Panc1 (cell line): ENCODE measurements around the gene CHCHD6. TPM values are rescaled to one million over a fixed set of nuclear protein-coding genes. Genes with fewer than 3 reads are reported as not detected.

Source experiments
- ATAC-seq: fragments of 200-7000 bp; cut with Tn5 transposase; 2 replicates; pipeline ENCODE4 v1.9.1; 2020; ENCODE audit warnings: mild to moderate bottlenecking, moderate library complexity
- BruUV-seq: library from RNA; stranded (reverse); fragments of 400-500 nt; replicated peaks from 2 replicates; lab custom pipeline; 2021; lab: Mats Ljungman, UMichigan
- CTCF ChIA-PET: fragments of 300-600 bp; sonication (Branson Sonifier 250); formaldehyde crosslinking; loops from one replicate; lab custom pipeline; 2022; ENCODE audit warnings: antibody characterized with exemption; lab: Charles Lee
- POLR2A ChIA-PET: fragments of 300-600 bp; sonication (Branson Sonifier 250); formaldehyde crosslinking; loops from one replicate; lab custom pipeline; 2022; ENCODE audit warnings: antibody characterized with exemption; lab: Charles Lee
- DNase-seq: peaks from one replicate; pipeline ENCODE4 v3.0.0-alpha.2; 2010; ENCODE audit warnings: low read depth, low spot score
- H3K27ac ChIP-seq: 2 replicates; pipeline ENCODE4 v1.5.1; 2011; ENCODE audit warnings: mild to moderate bottlenecking, low read length, inconsistent platforms
- H3K27me3 ChIP-seq: fragments of 200-500 bp; sonication (Bioruptor generic); 2 replicates; pipeline ENCODE4 v1.6.0; 2014; ENCODE audit warnings: low read length, inconsistent platforms; ENCODE audit not compliant: control insufficient read depth, insufficient read depth
- H3K36me3 ChIP-seq: fragments of 200-500 bp; sonication (Bioruptor generic); 2 replicates; pipeline ENCODE4 v1.5.1; 2014; ENCODE audit warnings: inconsistent platforms, mild to moderate bottlenecking, low read length, moderate library complexity; ENCODE audit not compliant: control insufficient read depth, insufficient read depth
- H3K4me1 ChIP-seq: 2 replicates; pipeline ENCODE4 v1.5.1; 2011; ENCODE audit warnings: inconsistent platforms, mild to moderate bottlenecking, low read length, moderate library complexity; ENCODE audit not compliant: control insufficient read depth, insufficient read depth
- H3K4me3 ChIP-seq, 2 experiments: 2 replicates each; pipeline ENCODE4 v1.5.1; 2011 to 2012; ENCODE audit warnings: low read depth in 2 of 2, low read length in 2 of 2, mild to moderate bottlenecking in 2 of 2, inconsistent platforms in 1 of 2, moderate library complexity in 1 of 2
- H3K9me3 ChIP-seq: fragments of 200-500 bp; sonication (Bioruptor generic); 2 replicates; pipeline ENCODE4 v1.5.1; 2014; ENCODE audit warnings: low read depth, mild to moderate bottlenecking, inconsistent platforms, low read length, moderate library complexity; ENCODE audit not compliant: control insufficient read depth, insufficient read depth
- POLR2AphosphoS5 ChIP-seq: IDR thresholded peaks from 2 replicates; pipeline ENCODE4 v1.6.1; 2012; ENCODE audit warnings: mild to moderate bottlenecking, low read depth, low read length, moderate library complexity
- SIN3A ChIP-seq: IDR thresholded peaks from 2 replicates; pipeline ENCODE4 v1.6.1; 2012; ENCODE audit warnings: low read depth, mild to moderate bottlenecking, low read length, moderate library complexity, borderline replicate concordance; ENCODE audit not compliant: insufficient read depth
- TCF7L2 ChIP-seq: IDR thresholded peaks from 2 replicates; pipeline ENCODE4 v1.6.1; 2011; ENCODE audit warnings: mild to moderate bottlenecking, low read depth, low read length, inconsistent platforms
- in situ Hi-C: cut with HindIII; loops from 2 replicates; pipeline ENCODE4 v1.10.0; 2016; ENCODE audit warnings: low sequenced_read_pairs, low pct_unique_long_range_greater_than_20kb
- intact Hi-C: fragments of 100-400 bp; cut with micrococcal nuclease; formaldehyde crosslinking; loops from one replicate; pipeline ENCODE4 v1.10.0; 2022; ENCODE audit not compliant: unreplicated experiment
- total RNA-seq: library from RNA; stranded (reverse); gene quantifications from one replicate; pipeline ENCODE4 v1.2.1, GENCODE V29; 2021; ENCODE audit not compliant: unreplicated experiment
- TF ChIP-seq, protein P1 (sequence below): fragments of 450-650 bp; IDR thresholded peaks from 2 replicates; pipeline ENCODE4 v1.5.1; 2017; ENCODE audit warnings: mild to moderate bottlenecking
- TF ChIP-seq, protein P2 (sequence below), 2 experiments: IDR thresholded peaks; 2 replicates each; pipeline ENCODE4 v1.6.1; 2011 to 2012; ENCODE audit warnings: low read depth in 2 of 2, control low read depth in 1 of 2, low read length in 1 of 2, mild to moderate bottlenecking in 1 of 2, moderate library complexity in 1 of 2; ENCODE audit not compliant: insufficient read depth in 1 of 2

CHCHD6 gene
- total RNA-seq, 1 experiment from 2014 or later: 31.5 TPM

DNA sequence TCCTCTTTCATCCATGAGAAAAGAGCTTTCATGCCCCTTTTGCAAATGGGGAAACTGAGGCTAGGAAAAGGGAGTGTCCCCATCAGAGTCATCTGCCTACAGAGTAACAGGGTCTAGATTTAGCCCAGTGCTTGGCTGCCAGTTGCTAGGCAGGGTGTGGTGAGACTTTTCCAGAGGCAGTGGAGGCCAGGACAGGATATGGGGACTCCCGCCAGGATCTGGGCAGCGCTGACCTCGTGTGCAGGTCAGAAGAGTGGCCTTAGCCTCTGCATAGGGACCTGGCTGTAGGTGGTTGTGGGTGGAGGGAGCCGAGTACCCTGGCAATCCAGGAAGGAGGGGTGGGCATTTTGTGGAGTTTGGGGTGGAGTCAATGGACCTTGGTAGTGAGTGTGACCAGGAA is 283.1 kb downstream of the CHCHD6 start:
- Histone ChIP-seq H3K9me3 (no peaks in the 10 kb centered on the region), H3K4me3 (no peak overlapping the region), H3K27me3 (no peaks in the 10 kb centered on the region), H3K36me3 (no peaks in the 10 kb centered on the region), H3K27ac (no peak overlapping the region), H3K4me1 (peaks cover 29% of the 10 kb centered on the region)
- in situ Hi-C loops (no loop called here), intact Hi-C loops (no loop called here)
- no peak for DNase-seq
- POLR2A ChIA-PET: no interaction called here
- no TSS peak for BruUV-seq
- no peak for TF ChIP-seq TCF7L2
- TF ChIP-seq, protein P1, sequence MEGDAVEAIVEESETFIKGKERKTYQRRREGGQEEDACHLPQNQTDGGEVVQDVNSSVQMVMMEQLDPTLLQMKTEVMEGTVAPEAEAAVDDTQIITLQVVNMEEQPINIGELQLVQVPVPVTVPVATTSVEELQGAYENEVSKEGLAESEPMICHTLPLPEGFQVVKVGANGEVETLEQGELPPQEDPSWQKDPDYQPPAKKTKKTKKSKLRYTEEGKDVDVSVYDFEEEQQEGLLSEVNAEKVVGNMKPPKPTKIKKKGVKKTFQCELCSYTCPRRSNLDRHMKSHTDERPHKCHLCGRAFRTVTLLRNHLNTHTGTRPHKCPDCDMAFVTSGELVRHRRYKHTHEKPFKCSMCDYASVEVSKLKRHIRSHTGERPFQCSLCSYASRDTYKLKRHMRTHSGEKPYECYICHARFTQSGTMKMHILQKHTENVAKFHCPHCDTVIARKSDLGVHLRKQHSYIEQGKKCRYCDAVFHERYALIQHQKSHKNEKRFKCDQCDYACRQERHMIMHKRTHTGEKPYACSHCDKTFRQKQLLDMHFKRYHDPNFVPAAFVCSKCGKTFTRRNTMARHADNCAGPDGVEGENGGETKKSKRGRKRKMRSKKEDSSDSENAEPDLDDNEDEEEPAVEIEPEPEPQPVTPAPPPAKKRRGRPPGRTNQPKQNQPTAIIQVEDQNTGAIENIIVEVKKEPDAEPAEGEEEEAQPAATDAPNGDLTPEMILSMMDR: no peak
- no peak for TF ChIP-seq POLR2AphosphoS5
- no peak for TF ChIP-seq SIN3A
- TF ChIP-seq, protein P2, sequence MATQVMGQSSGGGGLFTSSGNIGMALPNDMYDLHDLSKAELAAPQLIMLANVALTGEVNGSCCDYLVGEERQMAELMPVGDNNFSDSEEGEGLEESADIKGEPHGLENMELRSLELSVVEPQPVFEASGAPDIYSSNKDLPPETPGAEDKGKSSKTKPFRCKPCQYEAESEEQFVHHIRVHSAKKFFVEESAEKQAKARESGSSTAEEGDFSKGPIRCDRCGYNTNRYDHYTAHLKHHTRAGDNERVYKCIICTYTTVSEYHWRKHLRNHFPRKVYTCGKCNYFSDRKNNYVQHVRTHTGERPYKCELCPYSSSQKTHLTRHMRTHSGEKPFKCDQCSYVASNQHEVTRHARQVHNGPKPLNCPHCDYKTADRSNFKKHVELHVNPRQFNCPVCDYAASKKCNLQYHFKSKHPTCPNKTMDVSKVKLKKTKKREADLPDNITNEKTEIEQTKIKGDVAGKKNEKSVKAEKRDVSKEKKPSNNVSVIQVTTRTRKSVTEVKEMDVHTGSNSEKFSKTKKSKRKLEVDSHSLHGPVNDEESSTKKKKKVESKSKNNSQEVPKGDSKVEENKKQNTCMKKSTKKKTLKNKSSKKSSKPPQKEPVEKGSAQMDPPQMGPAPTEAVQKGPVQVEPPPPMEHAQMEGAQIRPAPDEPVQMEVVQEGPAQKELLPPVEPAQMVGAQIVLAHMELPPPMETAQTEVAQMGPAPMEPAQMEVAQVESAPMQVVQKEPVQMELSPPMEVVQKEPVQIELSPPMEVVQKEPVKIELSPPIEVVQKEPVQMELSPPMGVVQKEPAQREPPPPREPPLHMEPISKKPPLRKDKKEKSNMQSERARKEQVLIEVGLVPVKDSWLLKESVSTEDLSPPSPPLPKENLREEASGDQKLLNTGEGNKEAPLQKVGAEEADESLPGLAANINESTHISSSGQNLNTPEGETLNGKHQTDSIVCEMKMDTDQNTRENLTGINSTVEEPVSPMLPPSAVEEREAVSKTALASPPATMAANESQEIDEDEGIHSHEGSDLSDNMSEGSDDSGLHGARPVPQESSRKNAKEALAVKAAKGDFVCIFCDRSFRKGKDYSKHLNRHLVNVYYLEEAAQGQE (IDR thresholded peaks at IDR 0.05; ENCODE audit: insufficient read depth in 1 of 2, low read depth in 2 of 2, low read length in 1 of 2): no peak
- ATAC-seq: no peak
- CTCF ChIA-PET: no interaction called here

DNA sequence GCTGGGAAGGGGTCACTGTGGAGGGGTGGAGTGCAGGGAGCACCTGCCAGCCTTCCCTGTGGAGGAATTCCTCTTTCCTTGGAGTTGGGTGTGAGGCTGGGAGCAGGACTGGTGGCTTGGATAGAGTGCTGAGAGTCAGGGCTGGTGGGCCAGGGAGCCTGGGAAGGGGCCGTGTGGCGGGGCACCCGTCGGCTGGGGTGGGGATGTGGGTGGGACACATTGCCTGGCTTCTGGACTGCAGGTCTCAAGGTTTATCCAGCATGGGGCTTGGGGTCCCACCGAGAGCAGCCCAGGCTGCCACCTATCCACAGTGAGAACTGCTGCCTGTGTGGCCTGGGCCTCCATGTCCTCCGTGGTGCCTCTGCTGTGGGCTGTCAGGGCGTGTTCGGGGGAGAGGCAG is 283.6 kb downstream of the CHCHD6 start:
- ChIA-PET POLR2A (no interaction called here), CTCF (no interaction called here)
- H3K27me3 ChIP-seq: no peaks in the 10 kb centered on the region
- peaks cover 28% of the 10 kb centered on the region for H3K4me1 ChIP-seq
- ATAC-seq (no peak), DNase-seq (no peak)
- no peak overlapping the region for H3K27ac ChIP-seq
- intact Hi-C loops (no loop called here), in situ Hi-C loops (no loop called here)
- no peaks in the 10 kb centered on the region for H3K9me3 ChIP-seq
- H3K36me3 ChIP-seq: no peaks in the 10 kb centered on the region
- no TSS peak for BruUV-seq
- TF ChIP-seq SIN3A (no peak), TCF7L2 (no peak), POLR2AphosphoS5 (no peak)
- TF ChIP-seq, protein P2 (IDR thresholded peaks at IDR 0.05; ENCODE audit: insufficient read depth in 1 of 2, low read depth in 2 of 2, low read length in 1 of 2): no peak
- TF ChIP-seq, protein P1: no peak
- no peak overlapping the region for H3K4me3 ChIP-seq
